Posterior cingulate gyrus (tissue), 11 donors: ENCODE data around the gene RIPOR1.
"Not testable (repeated sequence)": the region's sequence is repeated elsewhere in the genome, so short reads cannot be mapped to it uniquely, and the experiment has no call there.

Experiments
- DNase-seq, 10 donors: peaks; one replicate each; pipeline versions ENCODE4 v3.0.0 to v3.0.0-alpha.2; 2020 to 2021; ENCODE audit warnings: mixed read lengths in 3 of 10
- intact Hi-C: fragments of 100-400 bp; cut with DNase I; formaldehyde crosslinking; loops from one replicate; pipeline ENCODE4 v1.15.1; 2023

The RIPOR1 gene

GRCh38 chr16:67528222-67528869 is at the start of gene RIPOR1:
Gene RIPOR1 (plus strand): TSS chr16:67528829. CDS start chr16:67538447, 9,618 bp downstream.
- intact Hi-C loops: loop anchor here (10.0 kb wide), 1 partner anchor 316 kb away; the partner anchor contains the start of genes CENPT, NUTF2 and THAP11
- peak in 6 of 10 donors; percentile 61 to 94 (median 83) for DNase-seq

DNA sequence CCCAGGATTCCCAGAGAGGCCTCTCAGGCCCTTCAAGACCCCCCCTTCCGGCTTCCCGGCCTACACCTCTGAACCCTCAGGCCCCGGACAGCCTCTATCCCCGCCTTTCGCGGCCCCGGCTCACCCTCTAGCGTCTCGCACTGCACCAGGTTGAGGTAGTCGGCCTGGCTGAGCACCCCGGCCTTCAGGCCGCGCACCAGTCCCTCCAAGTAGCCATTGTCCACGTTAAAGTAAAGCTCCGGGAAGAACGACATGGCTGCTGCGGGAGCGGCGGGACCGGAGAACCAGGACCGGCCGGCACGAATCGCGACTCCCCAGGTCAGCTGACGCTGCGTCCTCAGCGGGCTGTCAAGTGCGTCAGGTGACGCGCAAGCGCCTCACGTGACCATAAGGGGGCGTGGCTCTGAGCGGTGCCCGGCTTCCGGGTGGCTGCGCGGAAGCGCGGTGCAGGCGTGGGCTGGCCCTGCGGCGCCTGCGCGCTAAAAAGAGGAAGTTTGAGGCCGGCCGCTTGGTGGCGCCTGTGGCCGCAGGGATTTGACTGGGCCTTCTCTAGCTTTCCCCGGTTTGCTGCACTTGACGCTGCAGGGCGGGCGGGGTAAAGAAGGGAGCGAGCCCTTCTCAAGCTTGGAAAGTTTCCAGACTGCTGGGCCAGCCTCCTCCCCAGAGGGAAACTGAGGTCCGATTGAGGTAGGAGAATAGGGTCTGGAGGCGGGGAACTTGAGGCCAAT is 47.6 kb upstream of the RIPOR1 start, which contains the start of gene ATP6V0D1:
Gene ATP6V0D1 (minus strand): TSS at position 325 of the 728 bp plus-strand sequence. CDS start 71 bp downstream, at position 254.
- intact Hi-C loops: loop anchor here (5.0 kb wide), 1 partner anchor 36 kb away; no protein-coding TSS in a partner anchor
- peak; percentile 95 to 99 (median 98) for DNase-seq

DNA sequence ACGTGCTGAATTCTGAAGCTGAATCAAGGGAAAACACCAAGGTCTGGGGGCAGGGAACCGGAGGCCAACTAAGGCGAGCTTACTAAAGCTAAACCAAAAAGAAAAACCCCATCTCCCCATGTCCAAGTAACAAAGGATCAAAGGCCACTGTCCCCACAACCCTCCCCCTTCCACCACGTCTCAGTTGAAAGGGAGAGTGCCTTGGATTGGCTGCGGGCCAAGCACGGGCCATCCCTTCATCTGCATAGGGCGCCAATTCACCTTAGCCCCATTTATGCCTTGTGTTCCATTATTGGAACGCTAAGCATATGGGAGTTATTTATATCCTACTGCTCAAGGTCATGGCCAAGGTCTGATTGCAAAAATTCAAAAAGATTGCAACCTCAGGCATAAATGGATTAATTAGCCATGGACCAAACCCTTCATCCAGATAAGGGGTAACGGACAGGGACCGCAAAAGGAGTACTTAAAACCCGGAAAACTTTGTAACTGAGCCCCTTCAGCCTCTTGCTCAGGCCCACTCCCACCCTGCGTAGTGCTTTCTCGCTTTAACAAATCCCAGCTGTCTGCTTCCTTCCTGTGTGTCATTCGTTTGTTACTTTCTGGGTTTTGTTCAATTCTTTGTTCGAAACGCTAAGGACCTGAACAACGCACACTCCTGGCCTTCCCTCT is 46.9 kb upstream of the RIPOR1 start:
- intact Hi-C loops: loop anchor here (5.0 kb wide), 1 partner anchor 36 kb away; no protein-coding TSS in a partner anchor
- DNase-seq: peak in 3 of 10 donors; percentile 31 to 36 (median 32)

DNA sequence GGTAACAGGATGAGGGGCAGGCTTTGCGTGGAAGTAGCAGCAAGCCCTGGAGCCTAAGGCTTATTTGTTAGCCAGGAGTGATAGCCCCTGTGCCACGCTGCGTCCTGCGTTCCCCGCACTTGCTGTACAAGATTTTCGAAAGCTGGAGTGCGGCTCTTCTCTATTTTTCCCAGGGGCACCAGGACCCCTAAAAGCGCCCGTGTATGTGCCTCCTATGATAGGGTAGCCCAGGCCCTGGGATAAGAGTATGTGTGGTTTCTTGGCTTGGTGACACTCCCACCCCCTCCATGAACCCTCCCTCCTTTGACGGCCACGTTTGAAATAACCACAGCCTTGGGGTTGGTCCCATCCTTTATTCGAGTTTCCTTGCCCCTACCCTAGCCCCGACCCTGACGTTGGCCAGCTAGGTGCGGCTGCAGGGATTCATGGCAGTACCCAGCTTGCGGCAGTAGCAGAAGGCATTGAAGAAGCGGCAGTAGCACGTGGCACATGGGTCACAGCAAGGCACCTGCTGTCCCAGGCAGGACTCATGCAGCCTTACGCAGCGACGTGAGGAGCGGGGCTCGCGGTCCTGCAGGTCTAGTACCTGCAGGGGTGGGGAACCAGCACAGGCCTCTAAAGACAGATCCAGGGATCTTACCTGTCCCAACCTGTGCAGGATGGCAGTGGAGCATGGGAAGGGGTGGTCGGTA is 46.2 kb upstream of the RIPOR1 start:
- intact Hi-C loops: loop anchor here (5.0 kb wide), 1 partner anchor 35 kb away; no protein-coding TSS in a partner anchor
- peak in 1 of 10 donors; percentile 66 for DNase-seq

DNA sequence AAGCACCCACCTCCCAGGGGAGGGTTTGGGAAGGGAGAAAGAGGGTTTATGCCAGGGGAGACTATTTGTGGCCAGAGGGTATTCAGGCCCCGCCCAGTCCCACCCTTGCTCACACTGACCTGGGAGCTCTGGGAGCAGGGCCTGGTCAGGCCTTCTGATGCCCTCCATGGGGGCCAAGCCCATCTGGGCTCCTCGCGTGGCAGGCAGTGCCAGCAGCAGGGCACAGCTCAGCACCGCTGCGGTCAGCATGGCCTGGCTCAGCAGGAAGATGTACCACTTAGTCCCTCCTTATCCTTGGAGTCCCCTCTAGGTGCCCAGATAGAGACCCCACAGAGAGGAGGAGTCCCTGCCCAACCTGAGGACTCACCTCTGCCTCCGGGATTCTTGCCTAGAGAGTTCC is 45.5 kb upstream of the RIPOR1 start, which contains the start of gene AGRP:
Gene AGRP (minus strand): TSS at position 398 of the 400 bp plus-strand sequence. CDS start 149 bp downstream, at position 249.
- peak in 1 of 10 donors; percentile 61 for DNase-seq
- intact Hi-C loops: loop anchor here (5.0 kb wide), 1 partner anchor 34 kb away; no protein-coding TSS in a partner anchor

DNA sequence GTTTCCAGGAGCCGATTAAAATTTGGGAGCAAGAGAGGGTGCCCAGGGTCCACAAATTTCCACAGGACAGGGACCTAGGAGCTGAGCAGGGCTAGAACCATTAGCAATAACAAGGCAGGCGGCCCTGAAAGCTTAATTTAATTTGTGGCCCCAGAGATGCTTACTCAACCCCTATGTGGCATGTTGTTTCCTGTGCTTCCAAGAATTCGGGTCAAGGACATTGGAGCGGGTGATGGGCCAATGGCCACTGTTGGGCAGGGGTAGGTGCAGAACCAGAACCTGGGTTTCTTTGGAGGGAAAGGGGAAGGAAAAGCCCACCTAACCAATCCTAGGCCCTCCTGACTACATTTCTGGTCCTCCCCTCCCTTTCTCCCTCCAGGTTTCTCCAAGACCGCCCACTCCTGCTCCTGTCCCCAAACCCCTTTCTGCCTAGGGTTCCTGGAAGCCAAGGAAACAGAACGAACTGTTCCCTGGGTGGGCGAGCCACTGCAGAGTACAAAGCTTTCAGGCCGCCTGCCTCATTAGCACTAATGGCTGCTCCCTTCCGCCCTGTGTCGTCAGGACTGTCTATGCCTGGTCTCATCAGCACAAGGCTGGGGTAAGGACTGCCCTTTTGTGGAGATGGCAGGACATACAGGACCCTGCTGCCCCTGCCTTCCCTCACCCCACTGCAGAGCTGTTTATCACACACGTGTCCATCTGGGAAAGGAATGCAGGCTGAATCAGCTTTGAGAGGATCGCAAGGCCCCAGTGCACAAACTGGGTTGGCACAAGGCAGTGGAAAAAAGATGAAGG is 44.7 kb upstream of the RIPOR1 start:
- intact Hi-C loops: loop anchor here (5.0 kb wide), 1 partner anchor 33 kb away; no protein-coding TSS in a partner anchor
- DNase-seq: no peak

DNA sequence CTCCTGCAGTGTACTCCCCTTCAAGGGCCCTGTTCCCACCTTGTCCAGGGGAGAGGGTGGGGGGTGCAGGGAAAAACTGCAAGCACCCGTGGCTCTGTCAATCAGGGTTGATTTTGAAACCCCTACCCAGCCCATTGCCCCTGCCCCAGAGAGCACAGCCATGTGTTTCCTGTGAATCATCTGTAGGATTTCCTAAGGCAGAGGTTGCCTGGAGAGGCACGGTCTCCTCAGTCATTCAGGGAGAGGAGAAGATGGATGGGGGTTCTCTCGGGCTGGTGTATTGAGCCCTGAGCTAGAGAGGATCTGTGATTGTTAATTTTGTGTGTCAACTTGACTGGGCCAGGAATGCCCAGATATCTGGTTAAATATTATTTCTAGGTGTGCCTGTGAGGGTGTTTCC is 41.8 kb upstream of the RIPOR1 start:
- intact Hi-C loops: no loop called here
- no peak for DNase-seq

DNA sequence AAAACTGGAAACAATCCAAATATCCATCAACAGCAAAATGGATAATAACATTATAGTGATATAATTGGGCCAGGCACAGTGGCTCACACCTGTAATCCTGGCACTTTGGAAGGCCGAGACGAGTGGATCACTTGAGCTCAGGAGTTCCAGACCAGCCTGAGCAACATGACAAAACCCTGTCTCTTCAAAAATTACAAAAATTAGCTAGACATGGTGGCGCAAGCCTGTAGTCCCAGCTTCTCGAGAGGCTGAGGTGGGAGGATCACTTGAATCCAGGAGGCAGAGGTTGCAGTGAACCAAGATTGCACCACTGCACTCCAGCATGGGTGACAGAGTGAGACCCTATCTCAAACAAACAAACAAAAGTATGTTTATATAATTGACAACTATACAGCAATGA is 41.1 kb upstream of the RIPOR1 start:
- DNase-seq, intact Hi-C loops: not testable (repeated sequence)

DNA sequence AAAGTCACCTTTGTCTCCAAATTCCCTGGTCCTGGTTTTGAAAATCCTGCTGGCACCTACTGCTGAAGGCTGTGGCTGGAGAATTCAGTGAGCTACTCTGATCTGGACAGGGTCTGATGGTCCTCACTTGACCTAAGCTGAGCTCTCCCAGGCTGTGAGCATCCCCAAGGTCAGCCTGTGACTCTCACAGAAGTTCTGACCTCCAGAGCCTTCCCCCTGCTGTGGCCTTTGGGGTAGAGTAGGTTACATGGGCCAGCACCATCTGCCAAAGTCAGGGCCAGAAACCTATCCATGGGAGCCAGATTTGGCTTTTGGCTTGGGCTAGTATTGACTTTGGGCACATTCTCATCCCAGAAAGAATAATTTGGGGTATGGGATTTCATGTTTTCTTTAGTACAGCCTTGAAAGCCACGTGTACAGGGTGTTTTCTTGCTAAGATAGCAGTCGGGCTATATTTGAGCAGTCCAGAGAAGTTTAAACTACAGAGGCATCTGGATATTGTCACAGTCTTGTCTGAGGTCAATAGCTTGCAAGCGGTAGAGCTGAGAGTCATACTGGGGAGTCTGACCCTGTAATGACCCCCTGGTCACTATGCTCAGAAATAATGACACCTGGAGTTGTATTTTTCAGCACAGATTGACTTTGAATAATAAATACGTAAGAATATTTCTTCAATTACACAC is 39.1 kb upstream of the RIPOR1 start:
- intact Hi-C loops: loop anchor here (5.0 kb wide), 1 partner anchor 73 kb away; the partner anchor contains the start of gene CTCF
- DNase-seq: no peak

GRCh38 chr16:67490335-67491096 is 38.1 kb upstream of the RIPOR1 start:
- intact Hi-C loops: loop anchor here (5.0 kb wide), 1 partner anchor 72 kb away; the partner anchor contains the start of gene CTCF
- no peak for DNase-seq

- intact Hi-C loops: no loop called here
- no peak for DNase-seq
Measured at GRCh38 chr16:67499106-67499505, 29.5 kb upstream of the RIPOR1 start.

DNA sequence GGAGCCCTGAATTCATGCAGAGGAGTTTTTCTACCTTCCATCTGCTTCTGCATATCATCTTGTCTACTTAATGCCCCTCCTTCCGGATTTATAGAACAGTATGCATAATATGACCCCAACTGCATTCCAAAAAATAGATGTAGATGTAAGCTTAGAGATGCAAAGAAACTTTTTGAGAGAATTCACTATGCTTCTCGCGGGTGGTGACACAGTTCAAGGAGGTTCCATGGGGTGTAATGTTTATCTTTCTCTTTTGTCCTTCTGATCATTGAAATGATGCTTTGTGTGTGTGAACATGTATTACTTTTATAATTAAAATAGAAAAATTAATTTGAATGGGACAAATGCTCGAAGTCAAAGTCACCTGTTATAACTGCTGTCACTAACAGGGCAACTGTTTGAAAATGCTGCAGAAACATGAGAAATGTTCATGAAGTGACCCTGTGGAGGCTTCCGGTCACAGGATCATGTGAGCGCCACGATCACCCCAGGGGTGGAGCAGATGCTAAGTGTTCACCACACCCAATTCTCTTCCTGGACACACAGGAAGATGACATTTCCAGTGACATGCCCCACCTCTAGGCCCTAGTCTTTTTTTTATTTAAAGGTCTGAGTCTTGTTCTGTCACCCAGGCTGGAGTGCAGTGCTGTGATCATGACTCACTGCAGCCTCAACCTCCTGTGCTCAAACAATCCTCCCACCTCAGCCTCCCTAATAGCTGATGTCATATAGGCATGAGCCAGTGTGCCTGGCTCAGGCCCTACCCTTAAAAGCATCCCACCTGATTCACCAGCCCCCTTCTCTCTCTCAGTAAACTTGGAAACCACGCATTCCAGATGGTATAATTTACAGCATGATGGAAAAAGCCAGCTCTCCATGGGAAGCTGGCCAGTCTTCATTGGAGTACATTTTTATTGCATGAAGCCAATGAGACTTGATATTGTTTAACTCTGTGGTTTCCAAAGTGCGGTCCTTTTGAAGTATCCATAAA is 24.3 kb upstream of the RIPOR1 start:
- no peak for DNase-seq
- intact Hi-C loops: no loop called here

- DNase-seq: no peak
- intact Hi-C loops: no loop called here
Measured at GRCh38 chr16:67506468-67506867, 22.2 kb upstream of the RIPOR1 start.

GRCh38 chr16:67509016-67509415 is 19.6 kb upstream of the RIPOR1 start:
- intact Hi-C loops: no loop called here
- no peak for DNase-seq

DNA sequence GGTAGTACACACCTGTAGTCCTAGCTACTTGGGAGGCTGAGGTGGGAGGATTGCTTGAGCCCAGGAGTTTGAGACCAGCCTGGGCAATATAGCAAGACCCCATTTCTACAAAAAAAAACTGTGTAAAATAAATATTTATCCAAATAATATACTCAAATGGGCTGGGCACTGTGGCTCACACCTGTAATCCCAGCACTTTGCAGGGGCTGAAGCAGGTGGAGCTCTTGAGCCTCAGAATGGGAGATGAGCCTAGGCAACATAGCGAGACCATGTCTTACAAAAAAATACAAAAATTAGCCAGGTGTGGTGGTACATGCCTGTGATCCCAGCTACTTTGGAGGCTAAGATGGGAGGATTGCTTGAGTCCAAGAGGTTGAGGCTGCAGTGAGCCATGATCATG is 14.7 kb upstream of the RIPOR1 start:
- DNase-seq, intact Hi-C loops: not testable (repeated sequence)

GRCh38 chr16:67514382-67514828 is 14.2 kb upstream of the RIPOR1 start:
- intact Hi-C loops: no loop called here
- peak in 5 of 10 donors; percentile 49 to 89 (median 56) for DNase-seq
